Uterus (tissue), 4 donors: Measurements from ENCODE around the gene MPPED1. TPM values are rescaled to one million over a fixed set of nuclear protein-coding genes. Genes with fewer than 3 reads are reported as not detected.

Experiments used
- DNase-seq, 2 donors: peaks; one replicate each; pipeline ENCODE4 v3.0.0-alpha.2; 2019 to 2020
- H3K27ac ChIP-seq, 2 donors: fragments of 200-600 bp; sonication (generic); 1 replicate in 1 of 2; 2 replicates in 1 of 2; pipeline ENCODE4 v1.5.1; 2016 to 2018
- H3K27me3 ChIP-seq, 2 donors: fragments of 200-600 bp; sonication (generic); one replicate each; pipeline ENCODE4 v1.5.1; 2018 to 2019; ENCODE audit warnings: control low read depth in 1 of 2
- H3K36me3 ChIP-seq, 2 donors: fragments of 200-600 bp; sonication (generic); one replicate each; pipeline ENCODE4 v1.5.1; 2019; ENCODE audit warnings: control low read depth in 1 of 2
- H3K4me1 ChIP-seq, 2 donors: fragments of 200-600 bp; sonication (generic); one replicate each; pipeline ENCODE4 v1.5.1; 2018 to 2019; ENCODE audit warnings: control low read depth in 1 of 2
- H3K4me3 ChIP-seq, 2 donors: fragments of 200-600 bp; sonication (generic); 1 replicate in 1 of 2; 2 replicates in 1 of 2; pipeline ENCODE4 v1.5.1; 2018 to 2019; ENCODE audit warnings: mild to moderate bottlenecking in 1 of 2
- H3K9me3 ChIP-seq, 2 donors: fragments of 200-600 bp; sonication (generic); one replicate each; pipeline ENCODE4 v1.5.1; 2019; ENCODE audit warnings: control low read depth in 1 of 2
- CTCF ChIP-seq, 4 experiments: fragments of 200-600 bp in 2 of 4; fragments of 450-650 bp in 2 of 4; sonication (generic) in 2 of 4; IDR thresholded peaks; one replicate each; pipeline ENCODE4 v1.5.1; 2016 to 2019; ENCODE audit warnings: antibody characterized with exemption in 4 of 4, mild to moderate bottlenecking in 2 of 4, moderate library complexity in 1 of 4
- POLR2A ChIP-seq, 2 donors: fragments of 450-650 bp; IDR thresholded peaks; one replicate each; pipeline ENCODE4 v1.6.1; 2016; ENCODE audit warnings: antibody characterized with exemption in 2 of 2, mild to moderate bottlenecking in 1 of 2, moderate library complexity in 1 of 2
- intact Hi-C: fragments of 100-400 bp; cut with DNase I; formaldehyde crosslinking; loops from one replicate; pipeline ENCODE4 v1.15.1; 2023; ENCODE audit warnings: low total_unique reads
- total RNA-seq, 4 donors: library from RNA; depleted of rRNA in 3 of 4; stranded (reverse); fragments of >200 nt in 3 of 4; gene quantifications; one replicate each; pipeline versions ENCODE4 v1.1.0 to v1.2.4, GENCODE V29; 2014 to 2023
- donor health status: DM: yes; HTN: yes; CAD: no.

Gene MPPED1
- total RNA-seq, 4 donors from 2014 or later: 0.67 to 8.4 TPM; not detected in 2

GRCh38 chr22:43504666-43505261 lies 93.0 kb downstream of the MPPED1 start:
- H3K4me1 ChIP-seq: no peaks in the 10 kb centered on the region
- intact Hi-C loops: no loop called here

GRCh38 chr22:43505423-43505822 lies 93.6 kb downstream of the MPPED1 start:
- TF ChIP-seq POLR2A (IDR thresholded peaks at IDR 0.05): no peak
- no peak for TF ChIP-seq CTCF (IDR thresholded peaks at IDR 0.05)
- H3K4me3 ChIP-seq: no peak overlapping the region
- intact Hi-C loops: no loop called here
- DNase-seq: no peak
- H3K9me3 ChIP-seq: no peaks in the 10 kb centered on the region
- H3K36me3 ChIP-seq: no peaks in the 10 kb centered on the region
- H3K27ac ChIP-seq: no peak overlapping the region
- H3K4me1 ChIP-seq: no peaks in the 10 kb centered on the region
- no peaks in the 10 kb centered on the region for H3K27me3 ChIP-seq

More at GRCh38 chr22:43504666-43505261, 93.0 kb downstream of the MPPED1 start:
- no peak for DNase-seq
- H3K4me3 ChIP-seq: no peak overlapping the region
- H3K27ac ChIP-seq: no peak overlapping the region
- no peaks in the 10 kb centered on the region for H3K36me3 ChIP-seq
- H3K27me3 ChIP-seq: no peaks in the 10 kb centered on the region
- TF ChIP-seq POLR2A (IDR thresholded peaks at IDR 0.05): no peak
- TF ChIP-seq CTCF (IDR thresholded peaks at IDR 0.05): no peak
- H3K9me3 ChIP-seq: no peaks in the 10 kb centered on the region

GRCh38 chr22:43505896-43506295 lies 94.1 kb downstream of the MPPED1 start:
- no peak overlapping the region for H3K4me3 ChIP-seq
- intact Hi-C loops: no loop called here
- no peaks in the 10 kb centered on the region for H3K36me3 ChIP-seq
- no peaks in the 10 kb centered on the region for H3K9me3 ChIP-seq
- no peak overlapping the region for H3K27ac ChIP-seq
- no peak for TF ChIP-seq POLR2A (IDR thresholded peaks at IDR 0.05)
- TF ChIP-seq CTCF (IDR thresholded peaks at IDR 0.05): no peak
- DNase-seq: no peak
- H3K4me1 ChIP-seq: no peaks in the 10 kb centered on the region
- no peaks in the 10 kb centered on the region for H3K27me3 ChIP-seq

GRCh38 chr22:43506487-43506886 lies 94.7 kb downstream of the MPPED1 start:
- H3K4me1 ChIP-seq: no peaks in the 10 kb centered on the region

GRCh38 chr22:43507235-43507634 lies 95.4 kb downstream of the MPPED1 start:
- intact Hi-C loops: no loop called here
- DNase-seq: no peak
- no peaks in the 10 kb centered on the region for H3K4me1 ChIP-seq
- no peak overlapping the region for H3K27ac ChIP-seq
- H3K9me3 ChIP-seq: no peaks in the 10 kb centered on the region
- H3K27me3 ChIP-seq: no peaks in the 10 kb centered on the region
- H3K4me3 ChIP-seq: no peak overlapping the region
- TF ChIP-seq POLR2A (IDR thresholded peaks at IDR 0.05): no peak
- TF ChIP-seq CTCF (IDR thresholded peaks at IDR 0.05): no peak
- H3K36me3 ChIP-seq: no peaks in the 10 kb centered on the region

More at GRCh38 chr22:43506487-43506886, 94.7 kb downstream of the MPPED1 start:
- Histone ChIP-seq H3K4me3 (no peak overlapping the region), H3K36me3 (no peaks in the 10 kb centered on the region), H3K27ac (no peak overlapping the region), H3K27me3 (no peaks in the 10 kb centered on the region), H3K9me3 (no peaks in the 10 kb centered on the region)
- TF ChIP-seq POLR2A (IDR thresholded peaks at IDR 0.05): no peak
- DNase-seq: no peak
- intact Hi-C loops: no loop called here

- H3K9me3 ChIP-seq: no peaks in the 10 kb centered on the region
- no peaks in the 10 kb centered on the region for H3K36me3 ChIP-seq
- H3K4me1 ChIP-seq: no peaks in the 10 kb centered on the region
- no peaks in the 10 kb centered on the region for H3K27me3 ChIP-seq
- TF ChIP-seq CTCF (IDR thresholded peaks at IDR 0.05): no peak
- no peak for TF ChIP-seq POLR2A (IDR thresholded peaks at IDR 0.05)
- intact Hi-C loops: no loop called here
- no peak overlapping the region for H3K27ac ChIP-seq
- DNase-seq: no peak
- H3K4me3 ChIP-seq: no peak overlapping the region
Measured at GRCh38 chr22:43508489-43508888, 96.7 kb downstream of the MPPED1 start.
